HEK293T (cell line): ENCODE results near the gene RBP5.

ENCODE experiments used
- CTCF ChIA-PET: fragments of 350-600 bp; formaldehyde crosslinking; extraction: SDS; loops from one replicate; lab custom pipeline; 2021; ENCODE audit warnings: antibody characterized with exemption, inconsistent platforms; lab: Yijun Ruan, JAX
- POLR2A ChIA-PET: fragments of 350-600 bp; formaldehyde crosslinking; extraction: SDS; loops from one replicate; lab custom pipeline; 2020; ENCODE audit warnings: antibody characterized with exemption, inconsistent platforms; lab: Yijun Ruan, JAX
- DNase-seq: peaks from one replicate; pipeline ENCODE4 v3.0.0; 2012; ENCODE audit warnings: mixed read lengths; ENCODE audit errors: extremely low spot score
- ARNT ChIP-seq: fragments of 450-650 bp; IDR thresholded peaks from 2 replicates; pipeline ENCODE4 v1.6.1; 2017; ENCODE audit warnings: mild to moderate bottlenecking
- BHLHE40 ChIP-seq: fragments of 450-650 bp; IDR thresholded peaks from 2 replicates; pipeline ENCODE4 v1.6.1; 2016; ENCODE audit warnings: mild to moderate bottlenecking, moderate library complexity, borderline replicate concordance
- CTBP1 ChIP-seq: fragments of 450-650 bp; IDR thresholded peaks from 2 replicates; pipeline ENCODE4 v1.6.1; 2016; ENCODE audit warnings: borderline replicate concordance
- ELF4 ChIP-seq: fragments of 450-650 bp; IDR thresholded peaks from 2 replicates; pipeline ENCODE4 v1.6.1; 2017; ENCODE audit warnings: antibody characterized with exemption
- FOXA1 ChIP-seq: fragments of 450-650 bp; IDR thresholded peaks from 2 replicates; pipeline ENCODE4 v1.6.1; 2016; ENCODE audit warnings: mild to moderate bottlenecking
- FOXK2 ChIP-seq: fragments of 450-650 bp; IDR thresholded peaks from 2 replicates; pipeline ENCODE4 v1.6.1; 2016; ENCODE audit warnings: mild to moderate bottlenecking
- FOXM1 ChIP-seq: fragments of 450-650 bp; IDR thresholded peaks from 2 replicates; pipeline ENCODE4 v1.6.1; 2017; ENCODE audit warnings: mild to moderate bottlenecking, borderline replicate concordance
- HDGF ChIP-seq: fragments of 450-650 bp; IDR thresholded peaks from 2 replicates; pipeline ENCODE4 v1.6.1; 2017; ENCODE audit warnings: antibody characterized with exemption, borderline replicate concordance
- L3MBTL2 ChIP-seq: fragments of 450-650 bp; conservative IDR thresholded peaks from 2 replicates; pipeline ENCODE4 v1.6.1; 2016; ENCODE audit warnings: mild to moderate bottlenecking
- LEF1 ChIP-seq: fragments of 450-650 bp; IDR thresholded peaks from 2 replicates; pipeline ENCODE4 v1.6.1; 2017; ENCODE audit warnings: mild to moderate bottlenecking, borderline replicate concordance
- NFRKB ChIP-seq: fragments of 450-650 bp; IDR thresholded peaks from 2 replicates; pipeline ENCODE4 v1.6.1; 2016; ENCODE audit warnings: mild to moderate bottlenecking, moderate library complexity
- PKNOX1 ChIP-seq: fragments of 450-650 bp; IDR thresholded peaks from 2 replicates; pipeline ENCODE4 v1.6.1; 2016
- SP1 ChIP-seq: fragments of 450-650 bp; IDR thresholded peaks from 2 replicates; pipeline ENCODE4 v1.6.1; 2017
- SUZ12 ChIP-seq: fragments of 450-650 bp; IDR thresholded peaks from 2 replicates; pipeline ENCODE4 v1.6.1; 2016; ENCODE audit warnings: mild to moderate bottlenecking
- TARDBP ChIP-seq: fragments of 450-650 bp; IDR thresholded peaks from 2 replicates; pipeline ENCODE4 v1.6.1; 2016
- ZNF384 ChIP-seq: fragments of 450-650 bp; IDR thresholded peaks from 2 replicates; pipeline ENCODE4 v1.6.1; 2016

Gene RBP5

DNA sequence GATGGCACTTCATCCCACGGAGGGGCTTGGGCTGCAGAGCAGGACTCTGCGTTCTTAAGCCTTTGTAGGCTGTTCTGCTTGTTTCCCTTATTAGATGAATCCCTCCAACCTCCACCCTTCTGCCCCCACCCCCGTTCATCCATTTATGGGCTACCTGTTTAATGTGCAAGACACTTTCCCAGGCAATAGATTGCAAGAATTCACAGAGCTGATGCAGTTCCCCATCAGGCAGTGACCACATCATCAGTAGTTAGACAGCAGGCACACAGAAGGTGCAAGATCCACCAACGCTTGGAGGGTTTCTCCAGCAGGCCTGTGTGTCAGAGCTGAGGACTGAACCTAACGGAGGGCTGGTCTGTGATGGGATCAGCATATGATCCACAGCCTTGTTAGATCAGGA lies 35.2 kb downstream of the RBP5 start:
- POLR2A ChIA-PET = interaction anchor here (1.0 kb wide), 1 partner anchor 150 kb away, joined by 4 read pairs; the partner anchor contains the start of genes C12orf57 and RNU7-1
- DNase-seq = no peak

GRCh38 chr12:7092986-7093460 lies 35.7 kb downstream of the RBP5 start:
- CTCF ChIA-PET = interaction anchor here (0.6 to 1.3 kb wide), 2 partner anchors 11 to 148 kb away, joined by 3 to 5 read pairs; no protein-coding TSS in a partner anchor
- no peak for DNase-seq
- POLR2A ChIA-PET = no interaction called here
- TF ChIP-seq L3MBTL2 (no peak), BHLHE40 (no peak), FOXK2 (no peak), FOXA1 (no peak), LEF1 (no peak), TARDBP (no peak), HDGF (no peak), ARNT (no peak), NFRKB (no peak), ZNF384 (no peak), CTBP1 (no peak), SP1 (no peak), ELF4 (no peak), SUZ12 (no peak), FOXM1 (no peak)

More for the DNA sequence above, 35.2 kb downstream of the RBP5 start:
- TF ChIP-seq SUZ12 = no peak
- TF ChIP-seq SP1 = no peak
- no peak for TF ChIP-seq ARNT
- no peak for TF ChIP-seq HDGF
- TF ChIP-seq PKNOX1 = no peak
- no peak for TF ChIP-seq ELF4
- no peak for TF ChIP-seq L3MBTL2
- TF ChIP-seq FOXM1 = no peak
- TF ChIP-seq LEF1 = no peak
- TF ChIP-seq TARDBP = no peak
- no peak for TF ChIP-seq FOXA1
- TF ChIP-seq FOXK2 = no peak
- TF ChIP-seq BHLHE40 = no peak
- no peak for TF ChIP-seq CTBP1
- TF ChIP-seq ZNF384 = no peak
- TF ChIP-seq NFRKB = no peak
- CTCF ChIA-PET = interaction anchor here (0.6 kb wide), 1 partner anchor 12 kb away, joined by 5 read pairs; no protein-coding TSS in a partner anchor

DNA sequence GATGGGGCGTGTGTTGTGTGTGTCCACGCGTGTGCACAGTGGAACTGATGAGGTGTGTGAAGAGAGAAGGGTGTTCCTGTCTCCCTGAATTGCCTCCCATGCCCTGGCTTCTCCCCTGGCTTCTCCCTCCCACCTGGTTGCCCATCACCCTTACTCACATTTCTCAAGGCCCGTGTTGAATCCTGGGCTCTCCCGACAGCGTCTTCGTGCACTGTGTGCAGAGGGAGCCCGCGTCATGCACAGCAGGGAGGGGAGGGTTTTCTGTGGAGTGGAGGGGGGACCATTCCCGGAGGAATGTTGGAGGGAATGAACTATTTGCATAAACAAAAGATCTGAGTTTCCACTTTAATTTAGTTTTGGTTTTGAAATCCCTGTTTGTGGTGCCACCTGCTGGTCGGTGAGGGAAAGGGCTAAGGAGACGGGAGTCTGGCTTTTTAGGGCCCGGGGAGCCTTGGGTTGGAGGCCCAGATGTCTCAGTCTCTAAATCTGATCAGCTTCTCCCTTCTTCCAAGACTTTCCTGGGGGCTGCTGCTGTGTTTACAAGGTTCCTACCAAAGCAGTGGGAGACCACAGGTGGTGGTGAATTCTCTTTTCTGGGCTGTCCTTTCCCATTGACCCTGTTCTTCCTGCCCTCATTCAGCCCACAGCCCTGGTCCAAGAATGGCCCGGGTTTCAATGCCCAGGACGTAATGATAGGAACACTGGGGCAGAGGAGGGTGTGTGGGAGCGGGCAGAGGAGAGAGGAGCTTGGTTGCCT lies 36.3 kb downstream of the RBP5 start, which contains the start of gene C1R:
Gene C1R, minus strand, starts transcription at position 217 of the 757 bp plus-strand sequence. Its CDS starts 57 bp downstream, at position 160.
- TF ChIP-seq FOXK2 (no peak), L3MBTL2 (no peak; the same call in 1 of the 2 replicates), BHLHE40 (no peak), ZNF384 (no peak), PKNOX1 (no peak), NFRKB (no peak), TARDBP (no peak), FOXM1 (no peak), FOXA1 (no peak), HDGF (no peak), CTBP1 (no peak), ELF4 (no peak), ARNT (no peak)
- DNase-seq = peak; percentile 71
- POLR2A ChIA-PET = no interaction called here
- CTCF ChIA-PET = interaction anchor here (1.3 kb wide), 1 partner anchor 148 kb away, joined by 3 read pairs; no protein-coding TSS in a partner anchor

- no peak for TF ChIP-seq FOXK2
- CTCF ChIA-PET = interaction anchor here (0.8 to 1.3 kb wide), 3 partner anchors 12 to 147 kb away, joined by 3 to 5 read pairs (median 3); no protein-coding TSS in a partner anchor
- no peak for DNase-seq
- POLR2A ChIA-PET = interaction anchor here (1.9 kb wide), 1 partner anchor 148 kb away, joined by 5 read pairs; the partner anchor contains the start of genes C12orf57 and RNU7-1
Observed at GRCh38 chr12:7091660-7092228, 36.9 kb downstream of the RBP5 start.

GRCh38 chr12:7091171-7091570 lies 37.5 kb downstream of the RBP5 start:
- DNase-seq = no peak
- TF ChIP-seq FOXK2 = no peak
- TF ChIP-seq ZNF384 = no peak
- TF ChIP-seq ELF4 = no peak
- TF ChIP-seq LEF1 = no peak
- no peak for TF ChIP-seq PKNOX1
- no peak for TF ChIP-seq SUZ12
- TF ChIP-seq L3MBTL2 = no peak
- TF ChIP-seq TARDBP = no peak
- CTCF ChIA-PET = interaction anchor here (0.8 to 1.9 kb wide), 3 partner anchors 11 to 147 kb away, joined by 3 to 5 read pairs (median 4); partner anchors contain the start of gene C12orf57
- POLR2A ChIA-PET = interaction anchor here (1.9 kb wide), 1 partner anchor 147 kb away, joined by 5 read pairs; the partner anchor contains the start of genes C12orf57 and RNU7-1
